HPDE6-E6E7 (cell line): ENCODE measurements around the gene TMEM135.
"Not testable (repeated sequence)": the region's sequence is repeated elsewhere in the genome, so short reads cannot be mapped to it uniquely, and the experiment has no call there.

Experiments used
- DNase-seq: peaks from one replicate; pipeline ENCODE4 v3.0.0; 2011; ENCODE audit warnings: missing footprints; ENCODE audit errors: extremely low spot score

The TMEM135 gene

DNA sequence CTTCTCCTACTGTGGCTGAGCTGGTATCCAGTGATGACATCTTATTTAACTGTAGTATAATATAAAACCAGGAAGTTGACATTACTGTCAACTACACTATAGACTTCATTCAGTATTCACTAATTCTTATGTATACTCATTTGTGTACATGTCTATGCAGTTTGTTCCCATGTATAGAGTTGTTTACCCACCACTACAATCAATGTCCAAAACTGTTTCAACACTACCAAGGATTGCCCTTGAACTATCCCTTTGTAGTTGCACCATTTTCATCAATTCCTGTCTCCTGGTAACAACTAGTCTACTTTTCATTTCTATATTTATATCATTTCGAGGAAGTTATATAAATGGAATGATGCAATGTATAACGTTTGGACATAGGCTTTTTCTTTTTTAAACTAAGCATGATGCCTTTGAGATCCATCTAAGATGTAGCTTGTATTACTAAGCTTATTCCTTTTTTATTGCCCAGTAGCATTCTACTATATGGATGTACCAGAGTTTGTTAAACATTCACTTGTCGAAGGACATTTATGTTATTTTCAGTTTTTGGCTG is 39.2 kb downstream of the TMEM135 start:
- DNase-seq: no peak

DNA sequence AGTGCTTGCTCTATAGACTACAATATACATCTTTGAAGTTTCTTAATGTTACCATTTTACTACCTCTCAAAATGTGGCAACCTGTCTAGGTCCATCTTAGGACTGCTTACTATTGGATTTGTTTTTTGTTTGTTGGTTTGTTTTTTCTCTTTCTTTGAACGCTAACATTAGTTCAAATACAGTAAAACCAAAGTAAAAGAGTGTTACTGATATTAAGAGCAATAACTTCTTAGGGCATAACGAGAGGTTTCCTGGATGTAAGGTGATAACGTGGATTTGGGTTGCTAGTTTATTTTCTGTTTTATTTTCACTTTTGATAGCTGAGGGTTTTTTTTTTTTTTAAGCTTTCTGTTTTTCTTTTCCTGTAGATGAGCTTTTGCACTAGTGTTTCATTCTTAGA is 43.6 kb downstream of the TMEM135 start:
- no peak for DNase-seq

DNA sequence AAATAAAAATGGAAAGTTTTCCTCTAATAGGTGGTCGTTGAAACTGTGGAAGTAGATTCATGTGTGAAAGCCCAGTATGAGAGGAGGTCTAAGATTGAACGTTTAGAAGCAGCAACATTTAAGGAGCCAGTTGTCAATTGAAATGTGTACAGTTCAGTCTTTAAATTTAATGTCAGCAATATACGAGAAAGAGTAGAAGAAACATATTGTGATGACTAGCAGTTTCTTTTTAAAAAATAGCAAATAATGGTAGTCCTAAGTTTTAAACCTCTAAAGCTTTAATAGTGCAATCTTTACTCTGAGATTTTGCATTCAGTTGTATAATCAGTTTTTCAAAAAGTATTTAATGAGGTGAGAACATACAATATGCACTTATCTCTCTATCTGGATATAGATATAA is 44.9 kb downstream of the TMEM135 start:
- no peak for DNase-seq

DNA sequence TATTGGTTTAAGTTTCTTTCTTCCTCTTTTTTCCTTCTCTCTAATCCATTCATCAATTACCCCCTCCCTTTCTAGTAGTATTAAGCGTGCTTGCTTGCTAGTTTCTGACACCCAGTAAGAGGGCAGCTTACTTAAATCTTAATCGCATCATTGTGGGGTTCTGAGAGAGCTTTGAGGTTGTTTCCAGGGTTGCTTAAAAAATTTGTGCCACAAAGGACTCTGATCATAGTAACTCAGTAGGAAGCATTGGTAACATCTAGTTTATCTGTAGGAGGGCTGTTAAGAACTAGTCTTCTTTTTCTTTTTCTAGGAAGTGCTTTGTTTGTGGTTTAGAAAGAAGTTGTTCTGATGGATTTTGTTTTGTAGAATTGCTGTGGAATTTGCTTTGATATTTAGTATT is 45.3 kb downstream of the TMEM135 start:
- no peak for DNase-seq

DNA sequence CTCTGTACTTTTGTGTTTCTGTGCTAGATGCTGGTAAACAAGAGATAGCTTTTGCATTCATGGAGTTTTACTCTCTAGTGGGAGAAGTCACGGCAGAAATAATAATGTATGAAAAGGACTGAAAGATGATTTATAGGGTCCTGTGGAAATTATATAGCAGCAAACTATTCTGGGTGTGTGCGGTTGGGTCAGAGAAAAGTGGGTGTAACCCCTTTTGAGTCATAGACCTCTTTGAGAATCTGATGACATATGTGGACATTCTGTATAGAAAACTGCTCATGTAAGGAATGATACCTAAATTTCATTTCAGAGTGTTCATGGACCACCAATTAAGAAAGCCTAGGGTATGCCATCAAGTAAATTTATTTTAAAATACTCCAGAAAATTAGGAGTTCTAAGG is 54.4 kb downstream of the TMEM135 start:
- no peak for DNase-seq

DNA sequence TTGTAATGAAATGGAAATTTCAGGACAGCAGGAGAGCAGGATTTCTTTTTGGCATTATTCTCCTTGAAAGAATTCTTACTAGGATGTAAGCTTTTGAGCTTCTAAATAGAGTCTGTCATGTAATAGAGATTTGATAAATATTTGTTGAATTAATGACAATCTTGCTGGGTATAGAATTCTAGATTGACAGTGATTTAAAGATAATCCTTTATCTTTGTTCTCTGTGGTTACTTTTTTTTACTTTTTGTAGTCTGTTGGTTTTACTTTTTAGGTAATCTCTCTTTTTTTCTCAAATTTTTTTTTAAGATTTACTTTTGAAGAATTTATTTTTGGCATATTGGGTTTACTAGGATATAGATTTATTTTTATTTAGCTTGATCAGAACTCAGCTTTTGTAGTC is 54.8 kb downstream of the TMEM135 start:
- no peak for DNase-seq

DNA sequence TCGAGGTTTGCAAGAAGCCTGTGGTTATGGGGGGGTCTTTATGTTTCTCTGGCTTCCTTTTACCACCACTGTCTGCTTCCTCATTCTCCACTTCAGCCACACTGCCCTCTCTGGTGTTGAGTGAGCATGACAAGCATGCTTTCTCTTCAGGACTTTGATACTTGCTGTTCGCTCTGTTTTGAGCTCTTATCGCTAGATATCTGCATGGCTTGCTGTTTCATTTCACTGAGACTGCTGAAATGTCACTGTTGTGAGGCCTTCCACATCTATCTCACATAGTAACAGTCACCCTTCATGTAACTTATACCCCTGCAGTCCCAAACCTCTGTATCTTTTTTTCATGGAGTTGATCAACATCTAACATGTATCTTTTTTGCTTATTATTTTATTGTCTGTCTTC is 59.8 kb downstream of the TMEM135 start:
- peak; percentile 37 for DNase-seq

DNA sequence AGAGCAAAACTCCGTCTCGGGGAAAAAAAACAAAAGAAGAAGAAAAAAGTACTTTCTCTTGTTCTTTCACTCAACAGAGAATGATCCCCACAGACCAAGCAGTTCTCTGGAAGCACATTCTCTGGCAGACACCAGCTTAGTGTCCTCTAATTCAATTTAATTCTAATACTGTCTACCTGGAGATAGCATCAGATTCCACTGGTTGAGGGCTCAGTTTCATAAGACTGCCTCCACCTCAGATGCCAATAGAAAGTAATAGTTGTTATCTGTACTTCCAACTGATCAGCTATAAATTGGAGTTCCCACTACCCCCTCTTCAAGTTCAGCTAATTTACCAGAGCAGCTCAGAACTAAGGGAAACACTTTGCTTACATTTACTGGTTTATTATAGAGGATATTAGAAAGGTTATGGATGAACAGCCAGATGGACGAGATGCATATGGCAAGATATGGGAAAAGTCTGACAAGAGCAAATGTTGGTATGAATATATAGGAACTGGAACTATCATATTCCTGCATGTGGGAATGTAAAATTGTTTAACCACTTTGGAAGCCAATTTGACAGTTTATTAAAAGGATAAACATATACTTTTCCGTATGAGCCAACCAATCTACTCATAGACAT is 64.3 kb downstream of the TMEM135 start:
- no peak for DNase-seq

DNA sequence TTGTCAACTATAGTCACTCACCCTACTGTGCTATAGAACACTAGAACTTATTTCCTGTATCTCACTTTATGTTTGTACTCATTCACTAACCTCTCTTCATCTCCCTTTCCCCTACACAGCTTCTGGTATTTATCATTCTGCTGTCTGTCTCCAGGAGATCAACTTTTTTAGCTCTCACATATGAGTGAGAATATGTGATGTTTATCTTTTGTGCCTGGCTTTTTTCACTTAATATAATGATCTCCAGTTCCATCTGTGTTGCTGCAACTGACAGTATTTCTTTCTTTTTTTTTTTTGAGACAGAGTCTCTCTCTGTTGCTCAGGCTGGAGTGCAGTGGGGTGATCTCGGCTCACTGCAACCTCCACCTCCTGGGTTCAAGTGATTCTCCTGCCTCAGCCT is 68.1 kb downstream of the TMEM135 start:
- not testable (repeated sequence) for DNase-seq

DNA sequence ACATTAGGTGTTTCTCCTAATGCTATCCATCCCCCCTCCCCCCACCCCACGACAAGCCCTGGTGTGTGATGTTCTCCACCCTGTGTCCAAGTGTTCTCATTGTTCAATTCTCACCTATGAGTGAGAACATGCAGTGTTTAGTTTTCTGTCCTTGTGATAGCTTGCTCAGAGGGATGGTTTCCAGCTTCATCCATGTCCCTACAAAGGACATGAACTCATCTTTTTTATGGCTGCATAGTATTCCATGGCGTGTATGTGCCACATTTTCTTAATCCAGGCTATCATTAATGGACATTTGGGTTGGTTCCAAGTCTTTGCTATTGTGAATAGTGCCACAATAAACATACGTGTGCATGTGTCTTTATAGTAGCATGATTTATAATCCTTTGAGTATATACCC is 69.6 kb downstream of the TMEM135 start:
- DNase-seq: not testable (repeated sequence)

DNA sequence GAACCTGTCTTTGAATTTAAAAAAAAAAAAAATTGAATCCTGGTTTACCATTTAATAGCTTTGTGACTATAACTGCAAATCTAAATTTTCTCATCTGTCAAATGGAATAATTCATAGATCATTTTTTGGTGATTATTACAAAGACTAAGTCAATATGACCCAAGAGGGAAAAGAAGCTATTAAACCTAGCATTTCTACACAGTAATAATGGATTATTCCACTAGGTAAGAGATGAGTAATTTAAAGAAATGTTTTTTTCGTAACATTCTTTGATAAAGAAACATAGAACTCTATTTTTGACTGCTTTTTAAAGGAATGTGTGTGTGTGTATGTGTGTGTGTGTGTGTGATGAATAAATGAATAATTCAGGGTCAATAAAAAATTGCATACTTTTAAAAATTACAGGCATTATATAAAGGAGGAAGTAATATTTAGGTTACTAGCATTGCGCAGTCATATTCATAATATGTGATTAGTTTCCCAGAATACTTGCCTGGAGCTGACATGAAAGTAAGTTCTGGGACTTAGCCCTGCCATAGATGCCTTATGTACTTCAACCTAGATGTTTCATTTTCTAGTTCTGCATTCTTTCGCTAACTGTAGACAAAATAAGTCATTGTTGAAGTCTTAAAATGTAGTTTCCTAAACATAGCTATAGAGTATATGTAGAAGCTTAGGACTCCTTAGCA is 72.9 kb downstream of the TMEM135 start:
- DNase-seq: no peak

DNA sequence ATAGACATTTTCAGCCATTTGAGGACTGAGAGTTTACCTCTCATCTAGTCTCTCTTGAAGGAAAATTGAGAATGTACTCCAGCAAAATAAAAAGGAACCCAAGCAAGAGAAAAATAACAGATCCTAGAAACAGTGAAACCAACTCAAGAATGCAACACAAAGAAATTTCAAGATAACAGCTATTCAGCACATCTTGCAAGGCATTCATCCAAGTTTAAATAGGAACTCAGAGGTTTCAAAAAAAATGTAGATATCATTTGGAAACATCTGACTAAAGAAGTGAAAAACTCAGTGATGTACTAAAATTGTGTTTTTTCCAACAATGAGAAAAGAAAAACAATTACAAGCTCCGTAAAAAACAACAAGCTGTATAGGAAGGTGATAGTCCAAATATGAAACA is 76.4 kb downstream of the TMEM135 start:
- DNase-seq: no peak

DNA sequence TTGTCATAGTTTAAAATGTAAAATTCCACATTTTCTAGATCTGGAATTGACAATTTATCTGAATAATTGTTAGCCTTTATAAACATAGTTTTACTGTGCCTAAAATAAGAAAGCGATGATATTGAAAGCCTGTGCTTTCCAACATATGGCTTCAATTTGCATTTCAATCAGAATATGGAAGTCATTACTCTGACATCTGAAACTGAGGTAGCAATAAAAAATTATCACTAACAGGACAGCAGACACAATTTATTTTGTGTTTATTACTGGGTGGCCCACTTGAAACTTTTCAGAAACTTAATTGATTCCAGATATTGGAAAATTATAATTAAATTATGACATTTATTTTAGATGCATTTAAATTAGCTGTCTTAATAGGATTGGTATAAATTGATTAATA is 78.5 kb downstream of the TMEM135 start:
- DNase-seq: no peak

DNA sequence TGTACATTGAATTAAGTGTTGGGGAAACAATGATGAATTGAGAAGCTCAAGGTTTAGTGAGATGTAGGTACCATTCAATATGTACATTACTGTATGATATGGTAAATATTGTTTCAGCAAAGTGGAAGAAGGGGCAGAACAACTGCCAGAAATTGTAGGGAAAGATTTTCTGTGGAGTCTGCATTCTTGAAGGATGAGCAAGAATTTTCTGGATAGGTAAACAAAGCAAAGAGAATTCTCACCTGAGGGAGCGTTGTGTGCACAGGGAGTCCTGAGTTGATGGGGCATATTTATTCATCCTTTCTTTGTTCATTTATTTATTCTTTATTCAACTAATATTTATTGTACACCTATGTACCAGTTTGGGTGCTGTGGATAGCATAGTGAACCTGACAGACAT is 83.2 kb downstream of the TMEM135 start:
- DNase-seq: no peak

DNA sequence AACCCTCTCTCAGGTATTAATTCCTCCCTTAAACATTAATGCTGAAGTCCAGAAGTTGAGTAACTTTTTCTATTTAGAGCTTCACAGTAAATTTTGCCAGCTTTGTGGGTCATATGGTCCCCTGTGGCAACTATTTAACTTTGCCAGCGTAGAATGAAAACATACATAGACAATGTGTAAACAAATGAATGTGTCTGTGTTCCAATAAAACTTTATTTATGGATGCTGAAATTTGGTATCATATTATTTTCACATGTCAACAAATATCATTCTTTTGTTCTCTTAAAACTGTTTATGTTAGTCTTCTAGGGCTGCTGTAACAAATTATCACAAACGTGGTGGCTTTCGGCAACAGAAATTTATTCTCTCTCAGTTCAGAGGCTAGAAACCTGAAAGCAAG is 85.1 kb downstream of the TMEM135 start:
- no peak for DNase-seq

DNA sequence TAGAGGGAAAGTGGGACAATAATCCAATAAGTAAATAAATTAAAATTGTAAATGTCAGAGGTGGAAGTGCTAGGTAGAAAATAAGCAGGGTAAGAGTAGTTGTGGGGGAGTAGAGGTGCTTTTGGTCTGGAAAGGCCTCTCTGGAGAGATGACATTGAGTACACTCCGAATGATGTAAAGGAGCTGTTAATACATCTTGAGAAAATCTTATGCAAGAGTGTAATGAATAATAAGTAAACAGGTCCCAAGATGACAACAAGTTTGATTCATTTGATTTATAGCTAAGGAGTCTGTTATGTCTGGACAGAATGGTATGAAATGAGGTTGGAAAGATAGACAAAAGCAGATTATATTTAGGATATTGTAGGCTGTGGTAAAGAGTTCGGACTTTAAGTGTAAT is 87.5 kb downstream of the TMEM135 start:
- no peak for DNase-seq

DNA sequence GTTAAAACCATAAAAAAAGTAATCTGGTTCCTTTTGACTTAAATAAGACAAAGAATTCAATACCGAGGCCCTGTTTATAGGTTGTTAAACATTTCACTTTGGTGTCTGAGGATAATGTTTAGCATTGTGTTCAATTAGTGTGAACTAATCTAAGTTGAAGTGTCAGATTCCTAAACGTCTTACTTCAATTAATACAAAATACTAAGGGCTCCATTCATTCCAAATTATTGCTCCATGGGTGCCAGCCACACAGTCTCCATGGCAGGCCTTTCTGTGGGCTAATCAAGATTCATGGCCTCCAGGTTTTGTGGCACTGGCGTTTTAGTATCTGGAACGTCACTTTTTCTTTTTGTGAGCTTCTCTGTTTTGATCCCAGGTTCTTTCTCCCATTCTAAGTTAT is 89.4 kb downstream of the TMEM135 start:
- no peak for DNase-seq

DNA sequence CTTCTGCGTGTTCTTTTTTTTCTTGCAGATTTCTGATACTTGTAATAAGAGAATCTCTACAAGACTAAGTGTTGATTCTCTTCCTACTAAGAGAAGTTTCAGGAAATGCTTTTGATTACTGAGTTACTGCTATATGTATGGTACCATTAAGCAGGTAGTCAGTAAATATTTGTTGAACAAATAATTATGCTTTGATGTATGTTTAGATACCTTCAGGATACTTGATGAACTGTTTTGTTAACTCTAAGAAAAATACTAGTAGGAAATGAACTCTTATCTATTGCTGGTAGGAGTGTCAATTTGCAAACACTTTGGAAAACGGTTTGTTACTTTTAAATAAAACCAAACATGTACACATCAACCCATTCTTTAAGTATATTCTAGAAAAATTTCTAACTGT is 90.6 kb downstream of the TMEM135 start:
- DNase-seq: no peak

DNA sequence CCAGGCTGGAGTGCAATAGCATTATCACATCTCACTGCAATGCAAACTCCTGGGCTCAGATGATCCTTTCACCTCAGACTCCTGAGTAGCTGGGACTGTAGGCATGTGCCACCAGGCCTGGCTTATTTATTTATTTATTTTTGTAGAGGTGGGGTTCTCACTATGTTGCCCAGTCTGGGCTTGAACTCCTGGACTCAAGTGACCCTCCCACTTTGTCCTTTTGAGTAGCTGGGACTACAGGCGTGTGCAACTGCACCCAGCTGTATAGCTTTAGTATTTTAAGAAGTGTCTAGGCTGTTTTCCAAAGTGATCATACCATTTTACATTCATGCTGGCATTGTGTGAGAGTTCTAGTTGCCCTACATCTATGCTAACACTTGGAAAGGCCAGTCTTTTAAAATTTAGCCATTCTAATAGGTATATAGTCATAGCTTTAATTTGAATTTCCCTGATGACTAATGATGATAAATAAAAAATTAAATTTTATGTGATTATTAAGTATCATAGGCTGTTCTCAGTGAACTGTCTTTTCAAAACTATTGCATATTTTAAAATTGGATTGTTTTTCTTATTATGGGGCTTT is 96.9 kb downstream of the TMEM135 start:
- no peak for DNase-seq

DNA sequence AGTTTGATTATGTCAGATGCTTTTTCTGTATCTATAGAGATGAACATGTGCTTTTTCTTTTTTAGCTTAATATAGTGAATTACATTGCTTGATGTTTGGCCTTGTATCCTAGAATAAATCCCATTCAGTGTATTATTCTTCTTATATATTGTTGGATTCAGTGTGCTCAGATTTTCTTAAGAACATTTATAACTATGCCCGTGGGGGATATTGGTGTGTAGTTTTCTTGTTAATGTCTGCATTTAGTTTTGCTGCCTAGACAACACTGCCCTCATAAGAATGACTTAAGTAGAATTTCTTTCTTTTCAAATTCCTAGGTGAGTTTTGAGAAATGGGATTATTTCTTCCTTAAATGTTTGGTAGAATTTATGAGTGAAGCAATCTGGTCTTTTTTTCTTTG is 98.5 kb downstream of the TMEM135 start:
- DNase-seq: no peak

DNA sequence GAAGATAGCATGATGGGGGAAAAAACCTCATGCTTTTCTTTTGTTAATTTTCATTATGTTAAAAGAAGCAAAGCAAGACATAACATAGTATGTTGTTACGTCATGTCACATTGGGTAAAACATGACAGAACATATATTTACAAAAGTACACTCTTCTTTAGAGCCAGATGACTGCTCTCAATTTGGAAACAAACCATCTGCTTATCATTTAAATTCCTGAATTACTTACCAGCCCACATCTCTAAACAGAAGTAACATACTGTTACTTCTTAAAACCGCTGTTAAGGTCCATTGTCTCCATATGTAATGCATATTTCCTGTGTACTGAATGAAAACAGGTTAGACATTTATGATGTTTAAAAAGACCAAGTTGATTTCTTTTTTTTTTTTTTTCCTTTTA is 100.0 kb downstream of the TMEM135 start:
- no peak for DNase-seq

DNA sequence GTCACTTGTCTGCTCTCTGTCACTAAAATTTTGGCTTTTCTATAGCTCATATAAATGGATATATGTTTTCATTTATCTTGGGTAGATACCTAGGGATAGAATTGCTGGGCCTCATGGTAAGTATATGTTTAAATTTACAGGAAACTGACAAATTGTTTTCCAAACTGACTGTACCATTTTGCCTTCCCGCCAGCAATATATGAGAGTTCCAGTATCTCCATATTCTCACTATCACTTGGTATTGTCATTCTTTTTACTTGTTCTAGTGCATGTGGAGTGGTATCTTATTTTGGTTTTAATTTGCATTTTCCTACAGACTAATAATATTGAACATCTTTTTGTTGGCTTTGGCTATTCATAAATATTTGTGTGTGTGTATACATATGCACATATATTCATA is 101.7 kb downstream of the TMEM135 start:
- DNase-seq: no peak

DNA sequence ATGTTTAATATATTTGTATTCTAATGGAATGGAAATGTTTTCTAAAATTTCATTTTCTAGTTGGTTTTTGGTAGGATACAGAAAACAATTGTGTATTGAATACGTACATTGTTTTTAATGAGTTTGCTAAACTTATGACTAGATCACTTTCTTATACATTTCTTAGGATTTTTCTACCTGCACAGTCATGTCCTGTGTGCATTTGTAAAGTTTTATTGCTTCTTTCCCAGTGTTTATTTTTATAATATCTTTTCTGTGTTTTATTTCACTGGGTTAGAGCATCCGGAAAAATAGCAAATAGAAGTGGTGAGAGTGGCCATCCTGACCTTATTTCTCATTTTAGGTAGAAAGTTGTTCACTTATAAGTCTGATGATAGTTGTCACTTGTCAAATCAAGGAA is 103.6 kb downstream of the TMEM135 start:
- no peak for DNase-seq
